H7 (cell line): ENCODE measurements around the gene ABHD17B. TPM values are rescaled to one million over a fixed set of nuclear protein-coding genes. Genes with fewer than 3 reads are reported as not detected.

Experiments used
- DNase-seq: peaks from one replicate; pipeline ENCODE4 v3.0.0; 2012
- H3K27me3 ChIP-seq: 2 replicates; pipeline ENCODE4 v1.6.0; 2011; ENCODE audit warnings: mild to moderate bottlenecking, low read length; ENCODE audit not compliant: control insufficient read depth, insufficient read depth
- H3K36me3 ChIP-seq: replicated peaks from 2 replicates; pipeline ENCODE4 v1.5.1; 2011; ENCODE audit warnings: low read length; ENCODE audit not compliant: control insufficient read depth, insufficient read depth
- H3K4me3 ChIP-seq: 2 replicates; pipeline ENCODE4 v1.5.1; 2011; ENCODE audit warnings: low read depth, mild to moderate bottlenecking, control low read depth, low read length, moderate library complexity; ENCODE audit not compliant: insufficient read depth
- total RNA-seq: library from RNA; depleted of rRNA; stranded (reverse); fragments of >200 nt; shearing (Covaris generic); gene quantifications from 2 replicates; pipeline ENCODE4 v1.2.3, GENCODE V29; 2014; rRNA removed

ABHD17B gene
- total RNA-seq, 1 experiment from 2014 or later, result 76.8 TPM

DNA sequence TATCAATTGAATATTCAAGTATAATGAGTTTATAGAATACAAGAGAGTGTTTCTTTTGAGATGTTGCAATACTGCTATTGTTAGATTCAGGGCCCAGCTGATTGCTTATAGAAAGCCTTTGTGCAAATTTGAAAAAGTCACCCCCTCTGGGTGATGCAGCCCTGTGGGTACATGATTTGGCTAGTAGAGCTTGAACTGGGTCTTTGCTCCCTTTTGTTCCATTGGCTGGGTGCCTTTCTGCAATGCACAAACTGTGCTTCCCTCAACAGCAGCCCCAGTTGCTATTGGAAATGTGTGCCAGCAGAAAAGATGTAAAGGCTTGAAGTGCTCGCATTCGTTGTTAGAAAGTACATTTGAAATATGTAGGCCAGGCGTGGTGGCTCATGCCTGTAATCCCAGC, 80.8 kb downstream of the ABHD17B start:
- Histone ChIP-seq H3K27me3 (no peaks in the 10 kb centered on the region), H3K36me3 (no peaks in the 10 kb centered on the region), H3K4me3 (no peak overlapping the region)
- DNase-seq, result no peak

DNA sequence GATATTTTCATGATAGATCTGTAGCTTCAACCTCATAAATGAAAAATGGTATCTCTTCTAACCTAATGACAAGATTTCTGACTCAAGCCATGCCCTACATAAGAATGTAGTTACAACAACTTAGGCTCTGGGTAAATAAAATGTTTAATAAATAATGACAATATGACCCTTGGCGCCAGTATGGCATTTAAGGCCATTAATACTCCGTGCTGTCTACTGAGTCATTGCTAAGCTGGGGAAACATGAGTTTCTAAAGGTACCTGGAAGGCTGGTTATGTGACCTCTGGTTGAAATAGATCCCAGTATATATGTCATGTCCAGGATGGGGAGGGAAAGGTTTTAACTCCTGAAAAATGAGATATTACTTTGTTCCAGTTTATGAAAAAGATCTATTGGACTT, 84.7 kb downstream of the ABHD17B start:
- DNase-seq, result no peak
- Histone ChIP-seq H3K36me3 (no peaks in the 10 kb centered on the region), H3K4me3 (no peak overlapping the region), H3K27me3 (no peaks in the 10 kb centered on the region)

- no peaks in the 10 kb centered on the region for H3K27me3 ChIP-seq
- no peak overlapping the region for H3K4me3 ChIP-seq
- no peaks in the 10 kb centered on the region for H3K36me3 ChIP-seq
- no peak for DNase-seq
Observed at GRCh38 chr9:71824257-71824656, 86.7 kb downstream of the ABHD17B start.

DNA sequence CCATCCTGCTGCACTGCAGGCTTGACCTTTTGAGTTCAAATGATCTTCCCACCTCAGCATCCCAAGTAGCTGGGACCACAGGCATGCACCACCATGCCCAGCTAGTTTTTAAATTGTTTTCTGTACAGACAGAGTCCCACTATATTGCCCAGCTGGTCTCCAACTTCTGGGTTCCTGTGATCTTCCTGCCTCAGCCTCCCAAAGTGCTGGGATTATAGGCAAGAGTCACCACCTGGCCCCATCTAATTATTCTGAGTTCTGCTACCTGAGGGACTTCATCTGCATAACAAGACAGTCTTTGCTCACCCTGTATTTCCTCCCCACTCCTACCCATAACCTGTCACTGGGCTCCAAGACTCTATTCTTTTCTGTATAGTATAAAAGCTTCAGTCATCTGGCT, 88.1 kb downstream of the ABHD17B start:
- DNase-seq, result no peak
- no peaks in the 10 kb centered on the region for H3K36me3 ChIP-seq
- no peak overlapping the region for H3K4me3 ChIP-seq
- H3K27me3 ChIP-seq, result no peaks in the 10 kb centered on the region

GRCh38 chr9:71822456-71822855, 88.5 kb downstream of the ABHD17B start:
- H3K4me3 ChIP-seq, result no peak overlapping the region
- H3K36me3 ChIP-seq, result no peaks in the 10 kb centered on the region
- no peak for DNase-seq
- H3K27me3 ChIP-seq, result no peaks in the 10 kb centered on the region

- H3K4me3 ChIP-seq, result no peak overlapping the region
- DNase-seq, result no peak
- no peaks in the 10 kb centered on the region for H3K36me3 ChIP-seq
- H3K27me3 ChIP-seq, result no peaks in the 10 kb centered on the region
Observed at GRCh38 chr9:71821405-71821804, 89.6 kb downstream of the ABHD17B start.

DNA sequence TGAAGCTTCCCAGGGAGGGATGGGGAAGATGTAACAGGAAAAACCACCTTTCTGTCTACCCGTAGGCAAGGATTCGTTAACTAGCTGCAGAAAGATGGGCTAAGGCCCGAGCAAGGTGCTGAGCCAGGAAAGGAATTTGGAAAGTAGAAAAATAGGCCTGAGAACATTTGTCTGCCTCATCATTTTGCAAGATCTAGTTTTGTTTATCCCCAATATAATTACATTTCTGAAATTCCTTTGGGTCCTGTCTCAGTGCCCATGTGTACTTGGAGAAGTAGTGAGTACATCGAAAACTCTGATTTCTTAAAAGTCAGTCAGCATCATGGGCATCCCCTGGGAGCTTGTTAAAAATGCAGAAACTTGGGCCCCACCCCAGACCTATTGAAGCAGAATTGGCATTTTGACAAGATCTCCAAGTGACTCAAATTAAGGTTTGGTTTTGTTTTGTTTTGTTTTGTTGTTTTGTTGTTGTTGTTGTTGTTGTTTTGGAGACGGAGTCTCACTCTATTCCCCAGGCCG, 90.5 kb downstream of the ABHD17B start:
- no peak for DNase-seq
- no peak overlapping the region for H3K4me3 ChIP-seq
- no peaks in the 10 kb centered on the region for H3K27me3 ChIP-seq
- H3K36me3 ChIP-seq, result no peaks in the 10 kb centered on the region

GRCh38 chr9:71819115-71819739, 91.8 kb downstream of the ABHD17B start:
- Histone ChIP-seq H3K36me3 (no peaks in the 10 kb centered on the region), H3K4me3 (no peak overlapping the region), H3K27me3 (no peaks in the 10 kb centered on the region)
- DNase-seq, result no peak

DNA sequence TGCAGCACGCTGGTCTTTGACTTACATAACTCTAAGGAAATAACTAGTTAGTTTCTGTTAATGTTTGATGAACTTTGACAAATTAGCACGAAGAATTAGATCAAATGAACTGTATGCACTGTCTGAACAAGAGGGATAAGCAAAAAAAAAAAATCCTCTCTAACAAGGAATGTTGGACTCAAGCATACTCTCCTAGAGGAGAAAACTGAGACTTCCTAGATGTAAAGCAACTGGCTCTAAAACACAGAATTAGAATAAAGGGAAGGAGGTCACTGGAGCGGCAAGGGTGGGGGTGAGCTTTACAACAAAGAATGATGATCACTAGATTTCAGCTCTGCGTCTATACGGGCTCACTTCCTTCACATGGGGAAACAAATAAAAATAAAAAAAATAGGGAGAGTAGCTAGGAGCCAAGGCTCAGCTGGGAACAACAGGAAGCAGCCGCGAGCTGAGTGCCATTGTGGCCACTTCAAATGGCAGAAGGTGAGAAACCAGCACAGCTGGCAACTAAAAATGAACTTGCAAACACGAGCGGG, 94.0 kb downstream of the ABHD17B start:
- no peak for DNase-seq
- H3K27me3 ChIP-seq, result no peaks in the 10 kb centered on the region
- H3K4me3 ChIP-seq, result no peak overlapping the region
- H3K36me3 ChIP-seq, result no peaks in the 10 kb centered on the region

Other genes with a start within 250 kb of the ABHD17B start
- 21.8 and 27.2 TPM in 2 replicates for gene CEMIP2, start 142.7 kb downstream of the ABHD17B start, total RNA-seq
- 14.1 and 22.6 TPM in 2 replicates for gene C9orf85, start 446 bp upstream of the ABHD17B start, total RNA-seq
- not detected in 2 replicates for gene C9orf57, start 149.4 kb upstream of the ABHD17B start, total RNA-seq
- gene GDA, start 238.2 kb upstream of the ABHD17B start, total RNA-seq, result 3.1 and 3.3 TPM in 2 replicates